Aorta (tissue), 5 donors: ENCODE results near the gene TOX2. TPM values are rescaled to one million over a fixed set of nuclear protein-coding genes. Genes with fewer than 3 reads are reported as not detected.

Source experiments
- ATAC-seq: fragments of 200-7000 bp; cut with Tn5 transposase; one replicate; pipeline ENCODE4 v1.9.1; 2022; ENCODE audit warnings: moderate library complexity; ENCODE audit not compliant: low FRiP score
- DNase-seq, 2 donors: peaks; one replicate each; pipeline ENCODE4 v3.0.0-alpha.2; 2020
- H3K27ac ChIP-seq, 2 donors: one replicate each; pipeline ENCODE4 v1.5.1; 2013; ENCODE audit warnings: low read length in 2 of 2, mild to moderate bottlenecking in 2 of 2, moderate library complexity in 2 of 2, control low read depth in 1 of 2, inconsistent platforms in 1 of 2, low read depth in 1 of 2
- H3K27me3 ChIP-seq, 2 donors: one replicate each; pipeline ENCODE4 v1.6.1; 2013; ENCODE audit warnings: control low read depth in 1 of 2, low read length in 1 of 2, mild to moderate bottlenecking in 1 of 2, moderate library complexity in 1 of 2; ENCODE audit not compliant: insufficient read depth in 2 of 2, control insufficient read depth in 1 of 2
- H3K36me3 ChIP-seq, 2 donors: one replicate each; pipeline ENCODE4 v1.6.1; 2013; ENCODE audit warnings: control low read depth in 1 of 2, low read length in 1 of 2, mild to moderate bottlenecking in 1 of 2; ENCODE audit not compliant: insufficient read depth in 2 of 2, control insufficient read depth in 1 of 2
- H3K4me1 ChIP-seq, 2 donors: one replicate each; pipeline ENCODE4 v1.6.1; 2013; ENCODE audit warnings: low read length in 2 of 2, control low read depth in 1 of 2, mild to moderate bottlenecking in 1 of 2, moderate library complexity in 1 of 2; ENCODE audit not compliant: insufficient read depth in 2 of 2, control insufficient read depth in 1 of 2
- H3K4me3 ChIP-seq, 2 donors: one replicate each; pipeline ENCODE4 v1.5.1; 2013; ENCODE audit warnings: low read length in 2 of 2, control low read depth in 1 of 2, mild to moderate bottlenecking in 1 of 2
- H3K9me3 ChIP-seq: one replicate; pipeline ENCODE4 v1.6.1; 2013; ENCODE audit warnings: mild to moderate bottlenecking, low read length; ENCODE audit not compliant: control insufficient read depth
- WGBS, 2 donors: extraction: QIAGEN DNeasy Blood & Tissue Kit; methylation state at CpG; one replicate each; pipeline ENCODE4 v1.1.7; 2013; 5-methylcytosine and 5-hydroxymethylcytosine counted together
- intact Hi-C, 2 donors: fragments of 100-400 bp; cut with DNase I; formaldehyde crosslinking; loops; one replicate each; pipeline versions ENCODE4 v1.14.2 to v1.15.0; 2022
- polyA plus RNA-seq, 2 donors: library from polyadenylated mRNA; stranded (reverse); fragments of 200-250 nt; gene quantifications; one replicate each; pipeline ENCODE4 v1.2.3, GENCODE V29; 2013
- total RNA-seq, 2 donors: library from RNA; stranded (reverse); fragmentation: NEBNext Ultra II Directional; extraction: Animal tissue kit (Norgen Biotek cat#: 25700); gene quantifications; one replicate each; pipeline ENCODE4 v1.2.1, GENCODE V29; 2021
- donor health status: healthy with polysubstance abuse.
- donor health status: Bipolar disorder and iron deficiency.
- donor health status: DM: no; HTN: no; CAD: no.
- donor health status: DM: no; HTN: no; CAD: no.
- donor health status: DM: yes; HTN: yes; CAD: no.

Gene TOX2
- total and polyA plus RNA-seq, 4 donors = 1.1 to 17.2 (median 9.4) TPM

DNA sequence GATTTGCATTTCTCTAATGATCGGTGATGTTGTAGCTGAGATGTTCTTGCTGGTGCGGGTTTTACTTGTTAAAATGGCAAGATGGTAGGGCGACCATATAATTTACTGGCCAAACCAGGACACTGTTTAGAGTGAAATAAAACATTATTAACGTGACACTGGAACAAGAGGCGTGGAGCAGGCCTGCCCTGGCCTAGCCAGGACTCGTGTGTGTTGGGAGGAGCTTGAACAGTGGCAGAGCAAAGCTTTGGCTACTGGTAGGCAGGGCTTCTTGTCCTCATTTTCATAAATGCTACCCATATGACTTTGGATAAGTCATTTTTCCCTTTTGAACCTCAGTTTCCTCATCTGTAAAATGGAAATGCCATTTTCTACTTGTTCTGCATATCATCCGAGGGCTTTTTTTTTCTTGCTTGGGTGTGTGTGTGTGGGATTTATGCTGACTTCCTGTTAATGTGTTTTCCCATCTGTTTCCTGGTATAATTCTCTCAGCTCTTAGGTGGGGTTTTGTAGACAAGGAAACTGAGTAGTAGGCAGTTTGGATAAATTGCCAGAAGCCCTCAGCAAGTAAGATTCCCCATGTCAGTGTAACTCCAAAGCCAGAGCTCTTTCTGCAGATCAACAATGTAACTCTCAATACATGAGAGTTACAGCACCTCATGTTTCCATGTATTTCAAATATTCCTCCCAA lies 81.7 kb downstream of the TOX2 start:
- WGBS, 2 donors = 89 to 93% methylated on average over 7 of the region's 7 CpGs
- DNase-seq (no peak), ATAC-seq (no peak)
- Histone ChIP-seq H3K27me3 (no peaks in the 10 kb centered on the region), H3K27ac (no peak overlapping the region), H3K9me3 (no peaks in the 10 kb centered on the region), H3K4me3 (no peak overlapping the region), H3K4me1 (no peaks in the 10 kb centered on the region), H3K36me3 (no peaks in the 10 kb centered on the region)
- intact Hi-C loops = no loop called here

DNA sequence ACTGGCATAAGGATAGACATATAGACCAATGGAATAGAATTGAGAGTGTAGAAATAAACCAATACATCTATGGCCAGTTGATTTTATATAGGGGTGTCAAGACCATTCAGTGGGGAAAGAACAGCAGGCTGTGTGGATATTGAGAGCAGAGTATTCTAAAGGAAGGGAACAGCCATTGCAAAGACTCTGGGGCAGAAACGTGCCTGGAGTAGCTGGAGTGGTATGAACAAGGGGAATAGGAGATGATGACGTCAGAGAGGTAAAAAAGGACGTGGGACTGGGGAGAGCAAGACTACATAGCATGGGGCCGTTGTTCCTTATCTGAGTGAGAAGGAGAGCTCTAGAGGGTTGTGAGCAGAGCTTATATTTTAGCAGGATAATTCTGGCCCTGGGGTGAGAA lies 85.2 kb downstream of the TOX2 start:
- ATAC-seq = no peak
- no peak overlapping the region for H3K27ac ChIP-seq
- WGBS, 2 donors = 63 to 65% methylated on average over 4 of the region's 4 CpGs
- no peaks in the 10 kb centered on the region for H3K27me3 ChIP-seq
- no peaks in the 10 kb centered on the region for H3K9me3 ChIP-seq
- no peaks in the 10 kb centered on the region for H3K36me3 ChIP-seq
- intact Hi-C loops = no loop called here
- no peak for DNase-seq
- H3K4me1 ChIP-seq = no peaks in the 10 kb centered on the region
- no peak overlapping the region for H3K4me3 ChIP-seq

DNA sequence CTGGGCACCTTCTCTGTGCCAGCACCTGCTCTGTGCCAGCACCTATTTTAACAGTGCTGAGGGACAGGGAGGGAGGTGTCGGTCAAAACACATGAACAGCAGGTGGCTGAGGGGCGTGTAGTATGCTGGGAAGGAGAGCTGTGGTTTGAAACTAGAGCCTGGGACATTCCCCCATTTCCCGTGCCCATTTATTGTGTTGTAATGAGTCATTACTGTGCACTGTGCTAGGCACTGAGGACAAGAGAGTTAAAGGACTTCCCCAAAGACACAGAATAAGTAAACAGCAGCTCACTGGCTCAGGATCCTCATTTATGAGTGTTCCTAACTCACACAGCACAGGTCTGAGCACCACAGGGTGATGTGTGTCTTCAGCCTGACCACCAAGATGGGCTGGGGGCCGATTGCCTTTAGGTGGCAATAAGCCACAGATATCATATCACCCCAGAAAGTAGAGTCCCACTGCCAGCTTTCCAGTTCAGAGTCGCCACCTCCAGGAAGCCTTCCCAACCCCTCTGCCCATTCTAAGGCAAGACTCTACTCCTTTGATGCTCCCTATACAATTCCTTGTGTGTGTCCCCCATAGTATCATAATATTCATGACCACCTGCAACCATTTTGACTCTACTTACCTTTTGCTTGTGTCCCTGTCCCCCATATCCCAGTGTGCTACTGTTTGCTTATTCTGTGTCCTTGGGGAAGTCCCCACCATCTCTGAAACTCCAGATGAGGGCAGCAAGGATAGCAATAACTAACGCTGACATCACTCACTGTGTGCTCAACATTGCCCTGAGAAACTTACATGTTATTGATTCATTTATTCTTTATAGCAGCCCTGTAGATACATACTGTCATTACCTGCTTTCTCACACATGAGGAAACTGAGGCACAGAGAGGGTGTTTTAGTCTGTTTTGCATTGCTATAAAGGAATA lies 87.3 kb downstream of the TOX2 start:
- 80 to 85% methylated on average over 6 of the region's 6 CpGs for WGBS, 2 donors
- H3K4me1 ChIP-seq = no peaks in the 10 kb centered on the region
- H3K9me3 ChIP-seq = no peaks in the 10 kb centered on the region
- no peaks in the 10 kb centered on the region for H3K36me3 ChIP-seq
- no peak for ATAC-seq
- no peaks in the 10 kb centered on the region for H3K27me3 ChIP-seq
- no peak overlapping the region for H3K4me3 ChIP-seq
- DNase-seq = no peak
- no peak overlapping the region for H3K27ac ChIP-seq
- intact Hi-C loops = no loop called here

DNA sequence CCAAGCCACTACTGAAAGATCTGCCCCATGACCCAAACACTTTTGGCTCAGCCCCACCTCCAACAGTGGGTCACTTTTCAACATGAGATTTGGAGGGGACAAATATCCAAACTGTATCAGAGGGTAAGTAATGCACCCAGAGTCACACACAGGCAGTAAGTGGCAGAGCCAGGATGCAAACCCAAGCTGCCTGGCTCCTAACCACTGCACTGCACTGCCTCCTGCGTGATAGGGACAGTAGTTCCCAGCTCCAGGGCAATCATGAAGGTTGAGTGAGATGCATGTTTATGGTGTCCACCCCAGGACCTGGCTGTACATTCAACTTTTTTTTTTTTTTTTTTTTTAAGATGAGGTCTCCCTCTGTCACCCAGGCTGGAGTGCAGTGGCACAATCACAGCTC lies 88.2 kb downstream of the TOX2 start:
- H3K36me3 ChIP-seq = no peaks in the 10 kb centered on the region
- no peak for DNase-seq
- no peak overlapping the region for H3K27ac ChIP-seq
- intact Hi-C loops = no loop called here
- H3K4me1 ChIP-seq = no peaks in the 10 kb centered on the region
- WGBS, 2 donors = 88 to 92% methylated on average over 1 of the region's 1 CpG
- no peak overlapping the region for H3K4me3 ChIP-seq
- no peaks in the 10 kb centered on the region for H3K9me3 ChIP-seq
- H3K27me3 ChIP-seq = no peaks in the 10 kb centered on the region
- no peak for ATAC-seq

DNA sequence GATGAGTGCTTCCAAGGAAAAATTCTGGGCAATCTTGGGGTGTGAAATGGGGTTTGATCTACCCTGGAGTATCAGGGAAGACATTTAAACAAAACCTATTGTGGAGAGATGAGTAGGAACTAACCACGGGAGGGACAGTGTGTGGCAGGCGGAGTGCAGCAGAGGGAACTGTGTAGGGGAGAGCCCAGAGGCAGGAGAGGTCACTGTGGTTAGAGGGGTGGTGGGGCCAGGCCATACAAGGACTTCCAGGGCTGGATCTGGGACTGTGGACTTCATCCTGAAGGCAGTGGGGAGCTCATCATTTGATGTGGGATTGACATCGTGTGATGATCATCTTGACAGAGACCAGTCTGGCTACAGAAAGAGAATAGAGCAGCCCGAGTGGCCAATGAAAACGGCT lies 89.0 kb downstream of the TOX2 start:
- no peak overlapping the region for H3K4me3 ChIP-seq
- H3K9me3 ChIP-seq = no peaks in the 10 kb centered on the region
- H3K4me1 ChIP-seq = no peaks in the 10 kb centered on the region
- 91 to 95% methylated on average over 5 of the region's 5 CpGs for WGBS, 2 donors
- ATAC-seq = no peak
- H3K27me3 ChIP-seq = no peaks in the 10 kb centered on the region
- no peak for DNase-seq
- H3K36me3 ChIP-seq = no peaks in the 10 kb centered on the region
- intact Hi-C loops = no loop called here
- H3K27ac ChIP-seq = no peak overlapping the region

DNA sequence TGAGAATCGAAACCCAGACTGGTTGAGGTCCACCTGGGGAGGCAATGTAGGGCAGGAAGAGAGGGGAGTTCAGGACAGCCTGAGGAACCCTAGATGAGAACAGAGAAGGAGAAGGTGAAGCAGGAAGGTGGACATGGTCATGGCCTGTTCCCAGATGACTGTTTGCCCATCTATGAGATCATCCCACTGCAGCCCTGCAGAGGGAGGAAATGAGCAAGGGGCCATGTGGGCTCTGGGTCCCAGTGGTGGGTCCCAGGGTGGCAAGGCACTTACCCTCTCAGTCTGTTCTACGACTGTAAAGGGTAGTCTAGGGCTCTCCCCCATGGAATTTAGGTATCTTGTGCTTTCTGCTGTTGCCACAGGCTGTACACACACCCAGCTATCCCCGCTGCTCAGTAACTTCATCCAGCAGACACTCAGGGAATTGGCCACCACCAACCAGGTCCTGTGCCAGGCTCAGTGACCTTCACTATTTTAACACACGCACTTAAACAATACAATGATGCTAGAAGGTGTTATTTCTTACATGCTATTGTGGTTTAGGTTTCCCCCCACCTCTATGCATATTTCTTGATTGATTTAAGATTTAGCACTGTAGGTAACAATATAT lies 89.8 kb downstream of the TOX2 start:
- no peak for ATAC-seq
- DNase-seq = no peak
- no peaks in the 10 kb centered on the region for H3K27me3 ChIP-seq
- no peaks in the 10 kb centered on the region for H3K9me3 ChIP-seq
- no peak overlapping the region for H3K27ac ChIP-seq
- intact Hi-C loops = no loop called here
- no peaks in the 10 kb centered on the region for H3K4me1 ChIP-seq
- WGBS, 2 donors = 84 to 88% methylated on average over 4 of the region's 4 CpGs
- H3K4me3 ChIP-seq = no peak overlapping the region
- H3K36me3 ChIP-seq = no peaks in the 10 kb centered on the region

DNA sequence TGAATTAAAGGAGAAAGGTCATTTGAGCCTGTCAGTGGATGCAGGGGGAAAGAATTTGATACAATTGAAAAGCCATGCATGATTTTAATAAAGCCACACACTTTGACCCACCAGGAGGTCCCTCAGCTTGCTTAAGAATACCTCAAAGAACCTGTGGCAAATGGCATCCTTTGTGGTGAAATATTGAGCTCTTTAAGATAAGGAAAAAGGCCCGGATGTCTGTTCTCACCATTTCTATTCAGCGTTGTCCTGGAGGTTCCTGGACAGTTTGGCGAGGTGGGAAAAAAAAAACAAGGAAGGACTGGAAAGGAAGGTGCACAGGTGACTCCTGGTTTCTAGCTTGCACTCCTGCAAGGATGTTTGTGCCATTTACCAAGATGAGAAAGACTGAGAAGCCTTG lies 91.0 kb downstream of the TOX2 start:
- H3K27me3 ChIP-seq = no peaks in the 10 kb centered on the region
- no peak overlapping the region for H3K4me3 ChIP-seq
- no peak overlapping the region for H3K27ac ChIP-seq
- no peaks in the 10 kb centered on the region for H3K36me3 ChIP-seq
- DNase-seq = no peak
- 88 to 90% methylated on average over 3 of the region's 3 CpGs for WGBS, 2 donors
- intact Hi-C loops = no loop called here
- H3K9me3 ChIP-seq = no peaks in the 10 kb centered on the region
- no peaks in the 10 kb centered on the region for H3K4me1 ChIP-seq
- no peak for ATAC-seq

DNA sequence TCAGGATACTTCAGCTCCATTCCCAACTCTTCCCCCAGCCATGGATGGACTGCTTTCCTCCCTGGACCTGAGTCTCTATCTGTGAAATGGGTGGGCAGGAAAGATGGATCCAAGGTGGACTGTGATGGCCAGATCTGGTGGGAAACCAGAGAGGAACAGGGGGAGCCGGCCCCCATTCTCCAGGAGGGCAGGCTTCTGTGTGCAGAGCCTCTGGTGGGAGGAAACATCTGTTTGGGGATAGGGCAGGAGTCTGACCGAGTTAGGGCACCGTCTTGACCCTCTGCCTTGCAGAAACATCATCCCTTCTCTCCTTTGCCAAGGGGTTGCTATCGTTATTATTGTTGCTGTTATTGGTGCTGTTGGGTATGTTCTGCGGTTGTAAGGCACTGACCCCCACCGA lies 91.5 kb downstream of the TOX2 start:
- intact Hi-C loops = no loop called here
- Histone ChIP-seq H3K27ac (no peak overlapping the region), H3K9me3 (no peaks in the 10 kb centered on the region), H3K4me1 (no peaks in the 10 kb centered on the region), H3K4me3 (no peak overlapping the region), H3K36me3 (no peaks in the 10 kb centered on the region), H3K27me3 (no peaks in the 10 kb centered on the region)
- 94 to 95% methylated on average over 6 of the region's 6 CpGs for WGBS, 2 donors
- DNase-seq (no peak), ATAC-seq (no peak)
